ENCODE measurements around the gene KRT10.

Gene KRT10

GRCh38 chr17:40809721-40810421 is 12.5 kb downstream of the KRT10 start:
- DNase-seq, result no peak

GRCh38 chr17:40806131-40806530 is 16.3 kb downstream of the KRT10 start:
- DNase-seq, result no peak

- peak in 28 of 56 donors; percentile 2 to 51 (median 12) for DNase-seq
Measured at GRCh38 chr17:40803617-40804082, 18.8 kb downstream of the KRT10 start.

- no peak for DNase-seq
Measured at GRCh38 chr17:40801157-40801556, 21.3 kb downstream of the KRT10 start.

- no peak for DNase-seq
Measured at GRCh38 chr17:40800381-40800780, 22.0 kb downstream of the KRT10 start.

GRCh38 chr17:40799859-40800258 is 22.6 kb downstream of the KRT10 start, which contains the start of gene KRT28:
TSS of gene KRT28 (minus strand) at chr17:40799959. CDS start at chr17:40799893, 66 bp downstream.
- DNase-seq, result no peak

GRCh38 chr17:40796846-40797245 is 25.6 kb downstream of the KRT10 start:
- no peak for DNase-seq

- no peak for DNase-seq
Measured at GRCh38 chr17:40795019-40795667, 27.3 kb downstream of the KRT10 start.

- no peak for DNase-seq
Measured at GRCh38 chr17:40794466-40794865, 27.9 kb downstream of the KRT10 start.

GRCh38 chr17:40793832-40794231 is 28.6 kb downstream of the KRT10 start:
- DNase-seq, result no peak

- DNase-seq, result no peak
Measured at GRCh38 chr17:40791787-40792436, 30.5 kb downstream of the KRT10 start.

GRCh38 chr17:40791111-40791510 is 31.3 kb downstream of the KRT10 start:
- no peak for DNase-seq

GRCh38 chr17:40782450-40782849 is 40.0 kb downstream of the KRT10 start, which contains the start of gene KRT27:
TSS of gene KRT27 (minus strand) at chr17:40782550. CDS start at chr17:40782493, 57 bp downstream.
- no peak for DNase-seq

- DNase-seq, result peak in 1 of 56 donors; percentile 14
Measured at GRCh38 chr17:40779181-40779909, 43.1 kb downstream of the KRT10 start.

GRCh38 chr17:40778461-40778860 is 44.0 kb downstream of the KRT10 start:
- DNase-seq, result no peak

- no peak for DNase-seq
Measured at GRCh38 chr17:40777971-40778370, 44.4 kb downstream of the KRT10 start.

- no peak for DNase-seq
Measured at GRCh38 chr17:40777459-40777858, 45.0 kb downstream of the KRT10 start.

- DNase-seq, result no peak
Measured at GRCh38 chr17:40775945-40776344, 46.5 kb downstream of the KRT10 start.

GRCh38 chr17:40772101-40772500 is 50.3 kb downstream of the KRT10 start, which contains the start of gene KRT26:
TSS of gene KRT26 (minus strand) at chr17:40772201. CDS start at chr17:40772113, 88 bp downstream.
- no peak for DNase-seq

Data from nucleus accumbens (tissue), 56 donors.